HepG2 (cell line): ENCODE results near the gene MBTPS1. TPM values are rescaled to one million over a fixed set of nuclear protein-coding genes. Genes with fewer than 3 reads are reported as not detected.

Experiments used
- ATAC-seq: fragments of 200-7000 bp; cut with Tn5 transposase; 3 replicates; pipeline ENCODE4 v1.9.1; 2020; ENCODE audit warnings: mild to moderate bottlenecking, moderate library complexity
- BruUV-seq: library from RNA; stranded (reverse); fragments of 400-500 nt; replicated peaks from 2 replicates; lab custom pipeline; 2021; lab: Mats Ljungman, UMichigan
- CTCF ChIA-PET: fragments of 300-600 bp; formaldehyde crosslinking; extraction: SDS; loops from one replicate; lab custom pipeline; 2021; ENCODE audit warnings: low total read pairs, inconsistent platforms, low intra/inter-chr PET ratio; lab: Yijun Ruan, JAX
- POLR2A ChIA-PET: fragments of 350-600 bp; sonication (Branson Sonifier 250); formaldehyde crosslinking; loops from one replicate; lab custom pipeline; 2020; ENCODE audit warnings: antibody characterized with exemption, inconsistent platforms; lab: Yijun Ruan, JAX
- DNase-seq: peaks from one replicate; pipeline ENCODE4 v3.0.0-alpha.2; 2015; ENCODE audit warnings: low spot score
- FAIRE-seq: peaks from 3 replicates; lab custom pipeline; 2011; peaks lifted over from hg19 to GRCh38; lab: Jason Lieb, UNC
- H2AFZ ChIP-seq: one replicate; pipeline ENCODE4 v1.6.1; 2011; ENCODE audit warnings: low read length, inconsistent platforms
- H3K27ac ChIP-seq: fragments of 300-600 bp; 3 replicates; pipeline ENCODE4 v1.8.0; 2011; ENCODE audit warnings: mixed run types, mild to moderate bottlenecking, mixed read lengths, low read length, inconsistent platforms; ENCODE audit not compliant: insufficient read depth; ENCODE audit errors: extremely low read length
- H3K27me3 ChIP-seq, 2 experiments: fragments of 200-600 bp in 1 of 2; 2 replicates in 1 of 2; 3 replicates in 1 of 2; pipeline versions ENCODE4 v1.6.0 to v1.8.0; 2011; ENCODE audit warnings: low read length in 2 of 2, mild to moderate bottlenecking in 2 of 2, moderate library complexity in 2 of 2, inconsistent platforms in 1 of 2; ENCODE audit not compliant: insufficient read depth in 2 of 2, control insufficient read depth in 1 of 2
- H3K36me3 ChIP-seq, 2 experiments: fragments of 200-600 bp in 1 of 2; replicated peaks in 1 of 2; 2 replicates in 1 of 2; 3 replicates in 1 of 2; pipeline versions ENCODE4 v1.5.1 to v1.8.0; 2011; ENCODE audit warnings: low read length in 2 of 2, inconsistent platforms in 1 of 2; ENCODE audit not compliant: insufficient read depth in 2 of 2, control insufficient read depth in 1 of 2
- H3K4me1 ChIP-seq: 2 replicates; pipeline ENCODE4 v1.5.1; 2012; ENCODE audit warnings: low read length, inconsistent platforms; ENCODE audit not compliant: insufficient read depth
- H3K4me2 ChIP-seq: 2 replicates; pipeline ENCODE4 v1.6.0; 2011; ENCODE audit warnings: low read depth, low read length, inconsistent platforms
- H3K4me3 ChIP-seq, 3 experiments: fragments of 200-600 bp in 1 of 3; sonication (generic), shearing (Covaris generic) in 1 of 3; replicated peaks in 1 of 3; 2 replicates each; pipeline ENCODE4 v1.5.1; 2011 to 2016; ENCODE audit warnings: low read length in 3 of 3, inconsistent platforms in 2 of 3, low read depth in 2 of 3, mild to moderate bottlenecking in 2 of 3, control low read depth in 1 of 3, mixed read lengths in 1 of 3; ENCODE audit not compliant: insufficient read depth in 1 of 3
- H3K79me2 ChIP-seq: one replicate; pipeline ENCODE4 v1.6.1; 2011; ENCODE audit warnings: low read length, inconsistent platforms; ENCODE audit not compliant: insufficient read depth
- H3K9ac ChIP-seq: 2 replicates; pipeline ENCODE4 v1.6.0; 2011; ENCODE audit warnings: mild to moderate bottlenecking, low read depth, low read length, inconsistent platforms; ENCODE audit not compliant: insufficient read depth
- H3K9me3 ChIP-seq: 2 replicates; pipeline ENCODE4 v1.5.1; 2012; ENCODE audit warnings: mild to moderate bottlenecking, low read length
- H4K20me1 ChIP-seq: 2 replicates; pipeline ENCODE4 v1.6.0; 2011; ENCODE audit warnings: inconsistent platforms, mild to moderate bottlenecking, low read length, moderate library complexity; ENCODE audit not compliant: insufficient read depth
- ARID2 ChIP-seq: sonication (generic); formaldehyde crosslinking; IDR thresholded peaks from 2 replicates; pipeline ENCODE4 v1.8.1; 2022; ENCODE audit warnings: mild to moderate bottlenecking, missing genetic modification reagents, borderline replicate concordance
- ATF2 ChIP-seq: sonication (generic); formaldehyde crosslinking; IDR thresholded peaks from 2 replicates; pipeline ENCODE4 v1.4.0; 2020; ENCODE audit warnings: missing genetic modification reagents
- ATM ChIP-seq: fragments of 450-650 bp; IDR thresholded peaks from 2 replicates; pipeline ENCODE4 v1.7.1; 2017; ENCODE audit warnings: mild to moderate bottlenecking, borderline replicate concordance
- KLF13 ChIP-seq: sonication (generic); formaldehyde crosslinking; IDR thresholded peaks from 2 replicates; pipeline ENCODE4 v1.4.0; 2020; ENCODE audit warnings: mild to moderate bottlenecking, missing genetic modification reagents
- LCORL ChIP-seq, 2 experiments: fragments of 450-650 bp in 1 of 2; sonication (generic) in 1 of 2; formaldehyde crosslinking in 1 of 2; IDR thresholded peaks; 2 replicates each; pipeline versions ENCODE4 v1.5.0 to v1.6.1; 2017 to 2020; ENCODE audit warnings: antibody characterized with exemption in 1 of 2, missing genetic modification reagents in 1 of 2
- SIN3B ChIP-seq: fragments of 150-350 bp; IDR thresholded peaks from 2 replicates; pipeline ENCODE4 v1.6.1; 2014; ENCODE audit warnings: low read length
- SP140L ChIP-seq: sonication (generic); formaldehyde crosslinking; IDR thresholded peaks from 2 replicates; pipeline ENCODE4 v1.4.0; 2020; ENCODE audit warnings: missing genetic modification reagents, borderline replicate concordance
- TBL1XR1 ChIP-seq: fragments of 150-350 bp; IDR thresholded peaks from 2 replicates; pipeline ENCODE4 v1.6.1; 2014; ENCODE audit warnings: borderline replicate concordance, low read length; ENCODE audit not compliant: partially characterized antibody
- THYN1 ChIP-seq: sonication (generic); formaldehyde crosslinking; IDR thresholded peaks from 2 replicates; pipeline ENCODE4 v1.8.1; 2023; ENCODE audit warnings: low read depth, mild to moderate bottlenecking, moderate library complexity, missing genetic modification reagents, borderline replicate concordance
- TP53 ChIP-seq: sonication (generic); formaldehyde crosslinking; conservative IDR thresholded peaks from 2 replicates; pipeline ENCODE4 v1.4.0; 2020; ENCODE audit warnings: missing genetic modification reagents
- YY1 ChIP-seq: IDR thresholded peaks from 2 replicates; pipeline ENCODE4 v1.6.1; 2011; ENCODE audit warnings: low read length, low read depth, moderate library complexity, mild to moderate bottlenecking; ENCODE audit not compliant: insufficient read depth, insufficient replicate concordance
- ZBTB39 ChIP-seq: sonication (generic); formaldehyde crosslinking; IDR thresholded peaks from 2 replicates; pipeline ENCODE4 v1.5.0; 2020; ENCODE audit warnings: missing genetic modification reagents
- ZFP1 ChIP-seq: IDR thresholded peaks from 2 replicates; pipeline ENCODE4 v1.6.1; 2016
- ZMAT5 ChIP-seq: sonication (generic); formaldehyde crosslinking; IDR thresholded peaks from 2 replicates; pipeline ENCODE4 v1.5.0; 2020; ENCODE audit warnings: mild to moderate bottlenecking, low read depth, missing genetic modification reagents, borderline replicate concordance
- ZNF263 ChIP-seq: sonication (generic); formaldehyde crosslinking; IDR thresholded peaks from 2 replicates; pipeline ENCODE4 v1.4.0; 2020; ENCODE audit warnings: missing genetic modification reagents
- ZNF331 ChIP-seq: sonication (generic); formaldehyde crosslinking; IDR thresholded peaks from 2 replicates; pipeline ENCODE4 v1.4.0; 2020; ENCODE audit warnings: missing genetic modification reagents
- ZNF512 ChIP-seq: sonication (generic); formaldehyde crosslinking; IDR thresholded peaks from 2 replicates; pipeline ENCODE4 v1.4.0; 2020; ENCODE audit warnings: mild to moderate bottlenecking, missing genetic modification reagents
- ZNF747 ChIP-seq: sonication (generic); formaldehyde crosslinking; IDR thresholded peaks from 2 replicates; pipeline ENCODE4 v1.8.1; 2023; ENCODE audit warnings: missing genetic modification reagents, mild to moderate bottlenecking, borderline replicate concordance
- ZSCAN25 ChIP-seq: sonication (generic); formaldehyde crosslinking; IDR thresholded peaks from 2 replicates; pipeline ENCODE4 v1.8.0; 2022; ENCODE audit warnings: mild to moderate bottlenecking, missing genetic modification reagents
- WGBS: methylation state at CpG from one replicate; pipeline ENCODE4 v1.1.6; 2017; ENCODE audit warnings: low lambda C conversion rate; 5-methylcytosine and 5-hydroxymethylcytosine counted together
- in situ Hi-C: cut with HindIII; loops from 2 replicates; pipeline ENCODE4 v1.10.0; 2017; ENCODE audit warnings: low pct_unique_long_range_greater_than_20kb; ENCODE audit not compliant: extremely low pct_ligation_motif_present
- intact Hi-C: fragments of 100-400 bp; cut with micrococcal nuclease; formaldehyde crosslinking; loops from one replicate; pipeline ENCODE4 v1.10.0; 2022; ENCODE audit not compliant: unreplicated experiment
- polyA plus RNA-seq, 8 experiments: library from polyadenylated mRNA; depleted of rRNA in 3 of 8; stranded (reverse) in 7 of 8; unstranded in 1 of 8; fragments of >200 nt; fragmentation: Illumina TruSeq in 4 of 8; extraction: Trizol in 4 of 8; gene quantifications; 2 replicates each; pipeline versions ENCODE4 v1.2.1 to v1.2.3, GENCODE V29; 2011 to 2016; ENCODE audit warnings: low read depth in 4 of 8, missing spikeins in 1 of 8, mixed read lengths in 1 of 8; ENCODE audit not compliant: insufficient read depth in 1 of 8
- total RNA-seq, 5 experiments: library from RNA; depleted of rRNA; stranded (reverse); fragments of >200 nt; fragmentation: Illumina TruSeq; extraction: Trizol; gene quantifications; 2 replicates each; pipeline ENCODE4 v1.2.3, GENCODE V29; 2016; ENCODE audit warnings: low read depth in 1 of 5

Gene MBTPS1
- total and polyA plus RNA-seq, 2 of the 13 experiments (the other 11 are each of a cell fraction or from before 2014, with no cell fraction given): 56.7 to 91.3 TPM

GRCh38 chr16:84131117-84131516 is 14.4 kb upstream of the MBTPS1 start:
- H3K4me3 ChIP-seq: no peak overlapping the region
- POLR2A ChIA-PET: no interaction called here
- TF ChIP-seq ATM: no peak
- TF ChIP-seq ATF2: no peak
- no peak for TF ChIP-seq ZSCAN25 (CRISPR knock-in tag)
- no peak for TF ChIP-seq ZMAT5 (CRISPR knock-in tag)
- TF ChIP-seq YY1: no peak
- TF ChIP-seq KLF13 (CRISPR knock-in tag): no peak
- no peak for TF ChIP-seq TP53 (CRISPR knock-in tag)
- no peak for TF ChIP-seq ARID2 (CRISPR knock-in tag)
- no peak for TF ChIP-seq SIN3B
- TF ChIP-seq TBL1XR1: no peak
- no peak for TF ChIP-seq ZFP1 (CRISPR knock-in tag)
- no peak for TF ChIP-seq LCORL (IDR thresholded peaks at IDR 0.05)
- TF ChIP-seq LCORL (CRISPR knock-in tag; IDR thresholded peaks at IDR 0.05): no peak
- TF ChIP-seq ZNF263 (CRISPR knock-in tag): no peak
- TF ChIP-seq SP140L (CRISPR knock-in tag): no peak
- no peak for TF ChIP-seq THYN1 (CRISPR knock-in tag)
- no peak for TF ChIP-seq ZNF331 (CRISPR knock-in tag)
- TF ChIP-seq ZBTB39 (CRISPR knock-in tag): no peak
- TF ChIP-seq ZNF512 (CRISPR knock-in tag): no peak
- TF ChIP-seq ZNF747 (CRISPR knock-in tag): no peak
- no peaks in the 10 kb centered on the region for H3K9me3 ChIP-seq
- in situ Hi-C loops (no loop called here), intact Hi-C loops (no loop called here)
- ATAC-seq (no peak), FAIRE-seq (no peak), DNase-seq (no peak)
- no peaks in the 10 kb centered on the region for H4K20me1 ChIP-seq
- H3K4me2 ChIP-seq: no peak overlapping the region
- no TSS peak for BruUV-seq
- H2AFZ ChIP-seq: no peak overlapping the region
- CTCF ChIA-PET: no interaction called here
- peaks cover 16% of the 10 kb centered on the region for H3K4me1 ChIP-seq
- no peak overlapping the region for H3K27ac ChIP-seq
- H3K9ac ChIP-seq: no peak overlapping the region
- H3K27me3 ChIP-seq: no peaks in the 10 kb centered on the region
- H3K36me3 ChIP-seq: peaks cover 15 to 34% of the 10 kb centered on the region in 2 experiments
- peaks cover 22% of the 10 kb centered on the region for H3K79me2 ChIP-seq
- 91% methylated on average over 5 of the region's 5 CpGs for WGBS
